ENCODE measurements around the gene CLDN12.
A peak's percentile ranks its signal among the peaks of the same experiment; 100 is the strongest.

DNA sequence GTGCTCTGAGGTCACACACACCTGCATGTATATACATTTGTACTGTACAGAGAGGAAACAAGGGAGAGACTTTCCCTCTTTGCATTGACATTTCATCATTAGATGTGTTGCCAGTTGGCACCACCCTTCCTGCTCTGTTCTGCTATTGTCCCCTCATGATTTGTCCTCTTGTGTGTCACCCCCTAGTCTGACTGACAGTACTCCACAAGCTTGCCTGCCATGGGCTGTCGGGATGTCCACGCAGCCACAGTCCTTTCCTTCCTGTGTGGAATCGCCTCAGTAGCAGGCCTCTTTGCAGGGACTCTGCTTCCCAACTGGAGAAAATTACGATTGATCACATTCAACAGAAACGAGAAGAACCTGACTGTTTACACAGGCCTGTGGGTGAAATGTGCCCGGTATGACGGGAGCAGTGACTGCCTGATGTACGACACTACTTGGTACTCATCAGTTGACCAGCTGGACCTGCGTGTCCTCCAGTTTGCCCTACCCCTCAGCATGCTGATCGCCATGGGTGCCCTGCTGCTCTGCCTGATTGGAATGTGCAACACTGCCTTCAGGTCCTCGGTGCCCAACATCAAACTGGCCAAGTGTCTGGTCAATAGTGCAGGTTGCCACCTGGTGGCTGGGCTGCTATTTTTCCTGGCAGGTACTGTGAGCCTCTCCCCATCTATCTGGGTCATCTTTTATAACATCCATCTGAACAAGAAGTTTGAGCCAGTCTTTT is 9.4 kb downstream of the CLDN12 start:
- TF ChIP-seq, protein P1, sequence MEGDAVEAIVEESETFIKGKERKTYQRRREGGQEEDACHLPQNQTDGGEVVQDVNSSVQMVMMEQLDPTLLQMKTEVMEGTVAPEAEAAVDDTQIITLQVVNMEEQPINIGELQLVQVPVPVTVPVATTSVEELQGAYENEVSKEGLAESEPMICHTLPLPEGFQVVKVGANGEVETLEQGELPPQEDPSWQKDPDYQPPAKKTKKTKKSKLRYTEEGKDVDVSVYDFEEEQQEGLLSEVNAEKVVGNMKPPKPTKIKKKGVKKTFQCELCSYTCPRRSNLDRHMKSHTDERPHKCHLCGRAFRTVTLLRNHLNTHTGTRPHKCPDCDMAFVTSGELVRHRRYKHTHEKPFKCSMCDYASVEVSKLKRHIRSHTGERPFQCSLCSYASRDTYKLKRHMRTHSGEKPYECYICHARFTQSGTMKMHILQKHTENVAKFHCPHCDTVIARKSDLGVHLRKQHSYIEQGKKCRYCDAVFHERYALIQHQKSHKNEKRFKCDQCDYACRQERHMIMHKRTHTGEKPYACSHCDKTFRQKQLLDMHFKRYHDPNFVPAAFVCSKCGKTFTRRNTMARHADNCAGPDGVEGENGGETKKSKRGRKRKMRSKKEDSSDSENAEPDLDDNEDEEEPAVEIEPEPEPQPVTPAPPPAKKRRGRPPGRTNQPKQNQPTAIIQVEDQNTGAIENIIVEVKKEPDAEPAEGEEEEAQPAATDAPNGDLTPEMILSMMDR (IDR thresholded peaks at IDR 0.05), result peak; percentile 78
- no peak for TF ChIP-seq ZFX (IDR thresholded peaks at IDR 0.05; ENCODE audit: borderline replicate concordance)
